ENCODE measurements around the gene NUP160.
"Not testable (repeated sequence)": the region's sequence is repeated elsewhere in the genome, so short reads cannot be mapped to it uniquely, and the experiment has no call there.

NUP160 gene, protein sequence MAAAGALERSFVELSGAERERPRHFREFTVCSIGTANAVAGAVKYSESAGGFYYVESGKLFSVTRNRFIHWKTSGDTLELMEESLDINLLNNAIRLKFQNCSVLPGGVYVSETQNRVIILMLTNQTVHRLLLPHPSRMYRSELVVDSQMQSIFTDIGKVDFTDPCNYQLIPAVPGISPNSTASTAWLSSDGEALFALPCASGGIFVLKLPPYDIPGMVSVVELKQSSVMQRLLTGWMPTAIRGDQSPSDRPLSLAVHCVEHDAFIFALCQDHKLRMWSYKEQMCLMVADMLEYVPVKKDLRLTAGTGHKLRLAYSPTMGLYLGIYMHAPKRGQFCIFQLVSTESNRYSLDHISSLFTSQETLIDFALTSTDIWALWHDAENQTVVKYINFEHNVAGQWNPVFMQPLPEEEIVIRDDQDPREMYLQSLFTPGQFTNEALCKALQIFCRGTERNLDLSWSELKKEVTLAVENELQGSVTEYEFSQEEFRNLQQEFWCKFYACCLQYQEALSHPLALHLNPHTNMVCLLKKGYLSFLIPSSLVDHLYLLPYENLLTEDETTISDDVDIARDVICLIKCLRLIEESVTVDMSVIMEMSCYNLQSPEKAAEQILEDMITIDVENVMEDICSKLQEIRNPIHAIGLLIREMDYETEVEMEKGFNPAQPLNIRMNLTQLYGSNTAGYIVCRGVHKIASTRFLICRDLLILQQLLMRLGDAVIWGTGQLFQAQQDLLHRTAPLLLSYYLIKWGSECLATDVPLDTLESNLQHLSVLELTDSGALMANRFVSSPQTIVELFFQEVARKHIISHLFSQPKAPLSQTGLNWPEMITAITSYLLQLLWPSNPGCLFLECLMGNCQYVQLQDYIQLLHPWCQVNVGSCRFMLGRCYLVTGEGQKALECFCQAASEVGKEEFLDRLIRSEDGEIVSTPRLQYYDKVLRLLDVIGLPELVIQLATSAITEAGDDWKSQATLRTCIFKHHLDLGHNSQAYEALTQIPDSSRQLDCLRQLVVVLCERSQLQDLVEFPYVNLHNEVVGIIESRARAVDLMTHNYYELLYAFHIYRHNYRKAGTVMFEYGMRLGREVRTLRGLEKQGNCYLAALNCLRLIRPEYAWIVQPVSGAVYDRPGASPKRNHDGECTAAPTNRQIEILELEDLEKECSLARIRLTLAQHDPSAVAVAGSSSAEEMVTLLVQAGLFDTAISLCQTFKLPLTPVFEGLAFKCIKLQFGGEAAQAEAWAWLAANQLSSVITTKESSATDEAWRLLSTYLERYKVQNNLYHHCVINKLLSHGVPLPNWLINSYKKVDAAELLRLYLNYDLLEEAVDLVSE (N-terminal part only)

DNA sequence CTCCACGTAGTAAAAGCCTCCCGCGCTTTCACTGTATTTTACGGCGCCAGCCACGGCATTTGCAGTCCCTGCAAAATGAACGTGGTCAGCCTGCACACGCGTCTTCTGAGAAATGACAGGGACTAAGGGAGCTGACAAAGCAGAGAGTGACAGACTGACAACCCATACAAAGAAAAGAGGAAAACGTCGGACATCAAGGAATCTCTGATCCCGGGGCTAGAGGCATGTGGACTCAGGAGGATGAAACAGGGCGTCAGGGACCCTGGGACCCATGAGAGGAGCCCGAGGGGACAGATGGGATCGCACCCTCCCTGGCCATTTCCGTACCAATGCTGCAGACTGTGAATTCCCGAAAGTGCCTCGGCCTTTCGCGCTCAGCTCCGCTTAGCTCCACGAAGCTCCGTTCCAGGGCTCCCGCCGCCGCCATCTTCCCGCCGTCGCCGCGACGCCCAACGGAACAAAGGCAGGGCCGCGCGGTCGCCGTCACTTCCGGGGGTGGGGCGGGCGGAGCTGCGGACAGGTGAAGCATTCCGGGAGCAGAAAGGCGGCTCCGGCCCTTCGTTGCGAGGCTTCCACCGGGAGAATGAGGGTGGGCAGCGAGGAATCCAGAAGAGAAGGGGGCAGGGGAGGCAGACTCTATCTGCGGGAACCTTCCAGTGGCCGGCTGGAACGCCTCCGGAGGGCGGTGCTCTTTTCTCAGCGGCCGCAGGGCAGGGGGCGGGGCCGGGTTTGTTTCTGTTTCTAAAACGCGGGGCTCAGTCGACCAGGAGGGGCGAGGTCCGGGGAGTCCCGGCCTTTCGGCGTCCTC, at the start of gene NUP160:
NUP160 (minus strand) TSS at position 459 of the 808 bp plus-strand sequence; CDS start at position 427, 32 bp downstream.
- peak; percentile 21 to 92 (median 76) for DNase-seq

- no peak for DNase-seq
Measured at GRCh38 chr11:47896199-47896598, 48.0 kb upstream of the NUP160 start.

DNA sequence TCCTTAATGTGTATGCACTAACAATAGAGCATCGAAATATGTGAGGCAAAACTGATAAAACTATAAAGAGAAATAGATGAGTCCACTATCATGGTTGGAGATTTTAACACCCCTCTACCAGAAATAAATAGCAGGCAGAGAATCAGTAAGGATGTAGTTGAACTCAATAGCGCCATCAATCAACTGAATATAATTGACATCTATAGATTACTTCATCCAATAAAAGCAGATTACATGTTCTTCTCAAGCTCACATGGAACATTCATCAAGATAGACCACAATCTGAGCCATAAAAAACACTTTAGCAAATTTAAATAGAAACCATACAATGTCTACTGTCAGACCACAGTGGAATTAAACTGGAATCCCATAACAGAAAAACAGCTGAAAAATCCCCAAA, 46.9 kb upstream of the NUP160 start:
- no peak for DNase-seq

DNA sequence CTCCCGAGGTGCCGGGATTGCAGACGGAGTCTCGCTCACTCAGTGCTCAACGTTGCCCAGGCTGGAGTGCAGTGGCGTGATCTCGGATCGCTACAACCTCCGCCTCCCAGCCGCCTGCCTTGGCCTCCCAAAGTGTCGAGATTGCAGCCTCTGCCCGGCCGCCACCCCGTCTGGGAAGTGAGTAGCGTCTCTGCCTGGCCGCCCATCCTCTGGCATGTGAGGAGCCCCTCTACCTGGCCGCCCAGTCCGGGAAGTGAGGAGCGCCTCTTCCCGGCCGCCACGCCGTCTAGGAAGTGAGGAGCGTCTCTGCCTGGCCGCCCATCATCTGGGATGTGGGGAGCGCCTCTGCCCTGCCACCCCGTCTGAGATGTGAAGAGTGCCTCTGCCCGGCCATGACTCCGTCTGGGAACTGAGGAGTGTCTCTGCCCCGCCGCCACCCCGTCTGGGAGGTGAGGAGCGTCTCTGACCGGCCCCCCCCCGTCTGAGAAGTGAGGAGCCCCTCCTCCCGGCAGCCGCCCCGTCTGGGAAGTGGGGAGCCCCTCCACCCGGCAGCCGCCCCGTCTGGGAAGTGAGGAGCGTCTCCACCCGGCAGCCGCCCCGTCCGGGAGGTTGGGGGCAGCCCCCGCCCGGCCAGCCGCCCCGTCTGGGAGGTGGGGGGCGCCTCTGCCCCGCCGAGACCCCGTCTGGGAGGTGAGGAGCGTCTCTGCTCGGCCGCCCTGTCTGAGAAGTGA, 44.6 kb upstream of the NUP160 start:
- not testable (repeated sequence) for DNase-seq

DNA sequence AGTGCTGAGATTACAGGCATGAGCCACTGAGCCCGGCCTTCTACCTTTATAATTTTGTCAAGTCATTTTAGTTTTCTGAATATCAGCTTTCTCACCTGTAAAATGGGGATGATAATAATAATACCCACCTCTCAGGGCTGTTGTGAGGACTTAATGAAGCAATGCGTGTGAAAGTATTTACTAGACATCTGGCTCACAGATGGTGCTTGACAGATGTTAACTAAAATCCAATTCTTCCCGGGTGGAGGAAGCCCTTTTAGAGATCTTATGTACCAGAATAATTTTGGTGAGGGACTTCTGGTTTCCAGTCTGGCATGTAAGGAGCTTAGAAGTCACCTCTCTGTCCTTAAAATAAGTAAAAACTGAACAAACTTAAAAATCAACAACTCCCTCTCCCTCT, 43.7 kb upstream of the NUP160 start:
- DNase-seq = no peak

- no peak for DNase-seq
Measured at GRCh38 chr11:47889714-47890441, 41.7 kb upstream of the NUP160 start.

GRCh38 chr11:47887910-47888569, 39.9 kb upstream of the NUP160 start:
- DNase-seq = no peak

- DNase-seq = no peak
Measured at GRCh38 chr11:47886096-47886495, 37.9 kb upstream of the NUP160 start.

DNA sequence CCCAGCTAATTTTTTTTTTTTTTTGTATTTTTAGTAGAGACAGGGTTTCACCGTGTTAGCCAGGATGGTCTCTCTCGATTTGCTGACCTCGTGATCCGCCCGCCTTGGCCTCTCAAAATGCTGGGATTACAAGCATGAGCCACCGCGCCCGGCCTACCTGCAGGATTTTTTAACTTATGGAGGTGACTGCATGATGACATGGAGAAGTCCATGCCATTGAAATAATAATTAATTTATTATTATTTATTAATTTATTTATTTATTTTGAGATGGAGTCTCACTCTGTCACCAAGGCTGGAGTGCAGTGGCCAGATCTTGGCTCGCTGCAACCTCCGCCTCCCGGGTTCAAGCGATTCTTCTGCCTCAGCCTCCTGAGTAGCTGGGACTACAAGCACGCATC, 34.3 kb upstream of the NUP160 start:
- DNase-seq = not testable (repeated sequence)

DNA sequence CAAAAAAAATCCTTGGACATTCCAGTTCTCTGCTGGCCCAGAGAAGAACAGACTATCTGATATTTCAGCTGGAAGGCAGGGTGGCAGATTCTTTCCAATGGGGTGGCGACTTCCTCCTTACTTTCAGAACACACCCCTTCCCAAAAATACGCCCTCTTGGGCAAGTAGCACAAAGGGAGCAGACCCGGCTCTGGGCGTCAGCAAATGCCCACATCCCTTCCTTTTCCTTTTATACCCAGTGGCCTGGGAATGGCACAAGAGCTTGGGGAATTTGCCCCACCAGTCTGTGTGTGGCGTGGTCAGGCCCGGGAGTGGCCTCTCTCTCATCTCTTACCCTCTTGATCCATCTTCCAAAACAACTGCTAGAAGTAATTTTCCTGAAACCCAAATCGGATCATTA, 33.0 kb upstream of the NUP160 start:
- no peak for DNase-seq

GRCh38 chr11:47879259-47880158, 31.4 kb upstream of the NUP160 start:
- DNase-seq = no peak

DNA sequence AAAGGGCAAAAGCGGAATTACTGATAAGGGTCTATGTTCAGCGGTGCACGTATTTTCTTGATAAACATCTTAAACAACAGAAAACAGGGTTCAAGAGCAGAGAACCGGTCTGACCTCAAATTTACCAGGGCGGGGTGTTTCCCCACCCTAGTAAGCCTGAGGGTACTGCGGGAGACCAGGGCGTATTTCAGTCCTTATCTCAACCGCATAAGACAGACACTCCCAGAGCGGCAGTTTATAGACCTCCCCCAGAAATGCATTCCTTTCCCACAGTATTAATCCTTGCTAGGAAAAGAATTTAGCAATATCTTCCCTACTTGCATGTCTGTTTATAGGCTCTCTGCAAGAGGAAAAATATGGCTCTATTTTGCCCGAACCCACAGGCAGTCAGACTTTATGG, 27.7 kb upstream of the NUP160 start:
- DNase-seq = not testable (repeated sequence)

- DNase-seq = no peak
Measured at GRCh38 chr11:47870404-47870803, 22.3 kb upstream of the NUP160 start.

DNA sequence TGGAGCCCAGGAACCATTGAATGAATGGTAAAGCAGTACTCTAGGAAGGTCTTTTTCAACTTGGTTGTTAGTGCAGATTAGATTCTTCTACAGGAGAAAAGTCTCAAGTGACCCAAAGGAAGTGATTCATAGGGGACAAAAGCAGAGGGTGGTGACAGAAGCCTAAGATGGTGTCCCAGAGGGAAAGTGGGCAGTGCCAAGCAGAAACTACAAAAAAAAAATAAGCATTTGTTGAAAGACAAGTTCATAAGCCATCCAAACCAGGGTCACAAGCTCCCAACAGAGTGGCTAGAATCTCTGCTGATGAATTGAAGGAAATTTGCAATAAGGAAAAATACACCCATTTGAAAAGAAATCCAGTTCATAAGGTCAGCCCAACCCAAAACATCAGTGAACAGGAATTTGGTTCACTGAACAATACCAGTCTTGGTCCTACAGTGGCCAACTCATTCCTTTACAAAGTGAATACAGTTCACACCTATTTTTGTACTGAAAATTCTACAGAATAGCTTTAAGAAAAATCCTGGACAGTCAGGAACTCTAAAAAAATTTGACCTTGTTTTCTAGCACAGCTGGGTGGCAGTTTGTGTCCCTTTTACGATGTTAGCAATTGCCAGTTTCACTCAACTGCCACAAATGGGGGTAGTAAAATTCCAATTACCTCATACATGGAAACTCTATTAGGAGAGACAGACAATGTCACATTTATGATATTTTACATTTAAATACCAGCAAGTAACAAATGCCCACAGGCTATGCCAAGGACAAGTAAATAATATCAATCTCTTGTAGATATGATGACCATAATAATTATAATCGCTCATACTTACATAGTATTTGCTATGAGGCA, 21.6 kb upstream of the NUP160 start:
- no peak for DNase-seq

DNA sequence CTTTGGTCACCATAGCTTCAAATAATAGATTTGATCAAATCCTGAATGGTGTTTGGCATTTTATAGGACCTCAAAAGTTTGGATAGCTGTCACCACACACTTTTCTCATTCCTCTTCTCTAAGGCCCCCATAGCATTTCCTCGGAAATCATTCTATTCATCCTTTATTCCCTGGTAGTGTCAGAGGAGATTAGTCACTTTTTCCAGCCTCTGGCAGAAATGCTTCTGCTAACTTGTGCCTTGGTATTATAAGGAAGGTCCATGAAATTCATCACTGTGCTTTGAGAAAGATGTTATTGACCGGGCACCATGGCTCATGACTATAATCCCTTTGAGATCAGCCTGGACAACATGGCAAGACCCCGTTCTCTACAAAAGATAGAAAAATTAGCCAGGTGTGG, 19.7 kb upstream of the NUP160 start:
- DNase-seq = no peak

DNA sequence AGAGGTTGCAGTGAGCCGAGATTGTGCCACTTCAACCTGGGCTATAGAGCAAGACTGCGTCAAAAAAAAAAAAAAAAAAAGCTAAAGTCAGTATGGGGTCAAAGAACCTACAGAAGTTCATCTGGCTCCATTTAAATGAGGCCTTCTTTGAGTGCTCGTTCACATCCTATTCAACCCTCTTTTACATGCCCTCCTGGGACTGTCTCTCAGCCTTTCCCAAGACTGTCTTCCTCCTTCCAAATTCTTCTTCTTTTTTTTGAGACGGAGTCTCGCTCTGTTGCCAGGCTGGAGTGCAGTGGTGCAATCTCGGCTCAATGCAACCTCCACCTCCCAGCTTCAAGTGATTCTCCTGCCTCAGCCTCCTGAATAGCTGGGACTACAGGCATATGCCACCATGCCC, 18.7 kb upstream of the NUP160 start:
- not testable (repeated sequence) for DNase-seq
